Ammon's horn (tissue), 1 donor: ENCODE results near the gene CCDC169.

Experiments
- DNase-seq: peaks from one replicate; pipeline ENCODE4 v3.0.0-alpha.2; 2016; ENCODE audit warnings: low spot score

Gene CCDC169

DNA sequence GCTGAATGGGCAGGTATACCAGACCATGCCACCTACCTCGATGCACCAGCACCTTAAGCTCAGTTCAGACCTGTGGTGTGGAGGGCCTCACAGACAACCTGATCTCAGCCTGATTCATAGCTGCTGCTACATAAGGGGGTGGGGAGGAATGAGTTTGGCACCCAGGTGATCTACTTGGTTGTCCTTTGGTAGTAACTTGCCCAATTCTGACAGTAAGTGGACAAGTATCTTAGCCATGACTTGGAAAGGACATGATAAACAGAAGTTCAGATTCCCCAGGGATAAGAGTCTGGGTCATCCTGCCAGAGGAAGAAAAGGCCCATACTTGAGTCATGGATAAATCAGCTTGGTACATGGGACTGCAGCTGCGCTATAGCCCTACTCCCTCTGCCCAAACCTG, 54.9 kb downstream of the CCDC169 start:
- DNase-seq, result no peak

DNA sequence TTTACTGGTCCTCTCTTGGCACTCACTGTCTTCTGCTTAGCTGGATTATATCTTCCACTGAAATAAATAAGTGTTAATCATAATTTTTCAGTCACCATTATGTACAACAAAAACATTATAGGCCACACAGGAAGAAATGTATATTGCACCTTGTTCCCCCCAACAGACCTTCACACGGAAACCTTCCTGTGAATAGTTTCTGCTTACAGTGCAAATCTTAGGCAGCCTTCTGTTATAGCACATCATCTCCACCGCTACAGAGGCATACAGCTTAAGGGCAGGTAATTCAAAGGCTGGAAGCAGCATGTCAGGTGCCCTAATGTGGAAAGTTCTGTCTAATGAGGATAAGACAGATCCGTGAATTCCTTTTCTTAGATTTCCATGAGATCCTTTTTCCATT, 66.4 kb downstream of the CCDC169 start:
- DNase-seq, result no peak

DNA sequence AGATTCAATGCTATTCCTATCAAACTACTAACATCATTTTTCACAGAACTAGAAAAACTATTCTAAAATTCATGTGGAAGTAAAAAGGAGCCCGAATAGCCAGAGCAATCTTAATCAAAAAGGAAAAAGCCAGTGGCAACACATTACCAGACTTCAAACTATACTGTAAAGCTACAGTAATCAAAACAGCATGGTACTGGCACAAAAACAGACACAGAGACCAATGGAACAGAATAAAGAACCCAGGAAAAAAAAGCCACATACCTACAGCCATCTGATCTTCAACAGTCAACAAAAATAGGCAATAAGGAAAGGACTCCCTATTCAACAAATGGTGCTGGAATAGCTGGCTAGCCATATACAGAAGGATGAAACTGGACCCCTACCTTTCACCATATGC, 72.9 kb downstream of the CCDC169 start:
- DNase-seq, result no peak

DNA sequence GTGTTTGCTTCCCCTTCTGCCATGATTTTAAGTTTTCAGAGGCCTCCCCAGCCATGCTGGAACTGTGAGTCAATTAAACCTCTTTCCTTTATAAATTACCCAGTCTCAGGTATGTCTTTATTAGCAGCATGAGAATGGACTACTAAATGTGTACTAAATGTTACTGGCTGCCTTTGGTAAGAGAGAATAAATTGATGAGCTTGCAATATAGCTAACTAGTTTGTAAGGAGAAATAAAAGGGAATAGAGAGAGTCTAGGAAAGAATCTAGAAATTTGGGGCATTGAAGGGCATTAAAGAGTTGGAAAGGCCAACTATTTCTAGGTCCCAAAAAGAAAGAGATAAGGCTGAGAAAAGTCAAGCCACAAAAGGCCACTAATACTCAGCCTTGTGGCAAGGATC, 77.7 kb downstream of the CCDC169 start:
- DNase-seq, result no peak

DNA sequence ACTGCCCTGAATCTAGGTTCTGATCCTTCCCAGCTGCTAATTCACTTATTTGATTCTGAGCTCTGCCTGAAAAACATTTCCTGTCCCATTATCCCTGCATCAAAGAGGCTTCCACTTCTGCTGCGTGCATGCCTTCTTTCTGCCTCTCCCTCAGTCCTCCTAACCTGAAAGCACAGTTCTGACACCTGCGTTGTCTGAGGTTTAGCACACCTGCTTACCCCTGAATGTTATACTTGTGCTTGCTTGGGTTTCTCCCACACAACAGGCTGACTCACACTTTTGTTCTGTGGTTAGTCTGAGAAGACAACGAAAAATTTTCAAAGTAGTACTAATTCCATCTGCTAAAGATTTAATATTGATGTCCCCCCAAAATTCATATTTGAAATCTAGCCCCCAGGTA, 80.2 kb downstream of the CCDC169 start:
- no peak for DNase-seq

DNA sequence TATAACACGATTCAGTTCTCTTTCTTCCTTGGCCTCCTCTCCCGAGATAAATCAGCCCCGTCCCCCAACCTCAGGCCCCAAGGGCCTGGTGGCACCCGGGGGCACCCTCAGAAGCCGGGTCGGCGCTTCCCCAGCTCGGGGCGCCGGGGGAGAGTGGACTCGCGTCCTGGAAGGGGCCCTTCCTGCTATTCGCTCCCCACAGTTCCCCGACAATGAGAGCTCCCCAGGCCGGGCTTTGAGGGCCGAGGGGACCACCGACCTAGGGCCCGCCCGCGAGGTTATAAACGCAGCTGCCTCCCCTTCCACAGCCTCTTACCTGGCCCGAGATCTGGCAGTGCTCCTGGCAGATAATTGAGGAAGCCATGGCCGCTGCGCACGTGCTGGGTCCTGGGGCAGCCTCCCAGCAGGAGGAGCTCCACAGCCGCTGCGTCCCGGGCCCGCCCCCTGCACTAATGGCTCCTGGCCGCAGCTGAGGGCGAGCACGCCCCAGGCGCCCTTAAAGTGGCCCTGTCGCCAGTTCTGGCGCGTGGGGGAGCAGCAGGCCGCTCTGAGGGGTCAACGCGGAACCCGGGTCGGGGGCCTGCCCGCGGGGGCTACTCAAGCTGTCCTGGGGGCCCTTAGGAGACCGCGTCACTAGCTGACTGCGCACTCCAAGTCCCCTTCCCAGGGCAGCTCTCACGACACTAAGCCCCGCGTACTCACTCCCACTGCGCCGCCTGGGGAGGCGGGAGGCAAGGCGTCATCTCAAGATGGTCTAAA, 83.3 kb downstream of the CCDC169 start, which contains the start of gene SOHLH2:
SOHLH2 (minus strand) TSS at position 394 of the 759 bp plus-strand sequence; CDS start at position 364, 30 bp downstream.
- DNase-seq, result no peak

DNA sequence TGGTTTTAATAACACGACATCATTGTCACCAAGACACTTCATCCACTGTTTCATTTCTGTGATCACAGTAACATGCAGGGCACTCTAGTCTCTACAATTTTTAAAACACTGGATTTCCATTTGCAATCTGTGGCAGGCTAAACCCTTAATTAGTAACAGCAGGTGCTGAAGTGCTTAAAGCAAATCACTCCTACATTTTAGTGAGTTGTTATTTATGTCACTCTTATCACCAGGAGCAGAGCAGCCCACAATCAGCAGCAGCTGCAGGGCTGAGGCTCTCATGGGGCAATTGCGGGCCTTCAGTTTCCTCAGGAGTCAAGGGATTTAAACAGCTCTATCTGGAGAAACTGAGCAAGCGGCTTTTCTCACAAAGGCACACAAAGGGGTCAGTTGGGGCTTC, 84.8 kb downstream of the CCDC169 start:
- no peak for DNase-seq

DNA sequence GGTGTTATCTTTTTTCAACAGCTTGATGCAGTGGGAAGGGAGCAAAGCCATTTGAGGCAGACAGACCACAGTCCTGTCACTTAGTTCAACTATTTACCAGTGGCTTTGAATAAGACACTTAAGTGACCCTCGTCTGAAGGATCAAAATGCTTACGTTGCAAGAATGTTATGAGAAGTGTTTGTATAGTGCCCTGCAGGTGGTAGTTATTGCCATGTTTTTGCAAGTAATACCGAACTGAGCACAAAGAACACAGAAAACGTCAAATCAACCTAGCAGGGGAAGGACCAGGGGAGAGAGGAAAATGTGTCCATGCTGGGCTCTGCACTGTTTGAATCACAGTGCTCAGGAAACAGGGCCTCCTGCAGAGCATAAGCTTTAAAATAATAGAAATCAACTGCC, 86.0 kb downstream of the CCDC169 start:
- no peak for DNase-seq

DNA sequence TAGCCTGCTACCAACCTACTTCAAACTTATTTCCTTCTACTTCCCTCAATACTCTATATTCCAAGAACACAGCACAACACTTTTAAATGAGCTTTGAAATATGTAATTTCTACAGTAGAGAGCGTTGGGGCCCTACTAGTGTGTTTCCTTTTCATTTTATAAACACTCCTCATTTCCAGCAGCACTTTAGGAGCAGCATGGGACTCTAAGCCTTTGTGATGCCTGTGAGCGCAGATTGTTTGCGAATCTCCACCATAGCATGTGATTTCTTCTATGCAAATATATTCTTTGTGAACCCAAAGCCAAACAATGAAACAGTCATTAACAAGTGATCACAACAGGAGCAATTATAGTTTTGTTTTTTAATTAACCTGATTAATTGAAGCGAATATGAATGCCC, 86.9 kb downstream of the CCDC169 start:
- DNase-seq, result no peak

DNA sequence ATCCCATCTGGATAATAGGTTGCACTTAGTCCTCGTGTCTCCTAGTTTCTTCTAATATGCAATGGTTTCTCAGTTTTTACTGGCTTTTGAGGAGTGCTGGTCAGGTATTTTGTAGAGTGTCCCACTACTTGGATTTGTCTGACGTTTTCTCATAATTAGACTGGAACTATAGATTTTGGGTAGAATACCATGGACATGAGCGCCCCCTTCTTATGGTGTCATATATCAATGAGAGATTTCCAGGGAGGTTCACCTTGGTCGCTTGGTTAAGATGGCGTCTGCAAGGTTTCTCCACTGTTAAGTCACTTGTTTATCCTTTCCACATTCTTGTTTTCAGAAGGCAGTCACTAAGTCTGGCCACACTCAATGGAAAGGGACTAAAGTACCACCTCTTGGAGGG, 89.9 kb downstream of the CCDC169 start:
- no peak for DNase-seq

DNA sequence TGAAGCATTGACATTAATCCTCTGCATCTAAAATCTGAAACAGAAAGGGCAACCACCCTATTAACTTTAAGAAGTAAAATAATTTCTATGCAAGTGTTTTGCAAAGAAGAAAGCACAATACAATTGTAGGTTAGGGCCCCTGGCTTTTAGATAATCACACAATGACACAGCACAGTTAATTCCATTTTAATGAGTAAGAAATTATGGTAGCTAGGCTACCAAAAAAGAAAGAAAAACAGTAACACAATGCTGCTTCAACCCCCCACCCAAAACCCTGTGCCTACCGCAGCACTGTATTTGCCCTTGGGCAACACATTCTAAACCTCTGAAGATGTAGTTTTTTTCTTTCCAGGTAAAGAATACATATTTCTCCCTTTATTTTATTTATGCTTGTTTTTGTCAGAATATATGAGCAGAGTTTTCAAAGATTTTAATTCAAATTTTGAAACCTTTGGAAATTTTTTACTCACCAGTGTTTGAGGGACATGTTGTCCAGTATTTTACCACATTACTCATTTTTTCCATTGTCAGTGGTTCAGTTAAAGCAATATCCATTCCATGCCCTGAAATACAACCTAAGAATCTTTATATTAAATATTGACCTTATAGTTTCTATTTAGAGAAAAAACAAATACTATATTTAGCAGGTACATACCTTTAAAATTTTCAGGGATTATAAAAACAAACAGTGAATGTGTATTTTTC, 104.3 kb downstream of the CCDC169 start:
- DNase-seq, result no peak

DNA sequence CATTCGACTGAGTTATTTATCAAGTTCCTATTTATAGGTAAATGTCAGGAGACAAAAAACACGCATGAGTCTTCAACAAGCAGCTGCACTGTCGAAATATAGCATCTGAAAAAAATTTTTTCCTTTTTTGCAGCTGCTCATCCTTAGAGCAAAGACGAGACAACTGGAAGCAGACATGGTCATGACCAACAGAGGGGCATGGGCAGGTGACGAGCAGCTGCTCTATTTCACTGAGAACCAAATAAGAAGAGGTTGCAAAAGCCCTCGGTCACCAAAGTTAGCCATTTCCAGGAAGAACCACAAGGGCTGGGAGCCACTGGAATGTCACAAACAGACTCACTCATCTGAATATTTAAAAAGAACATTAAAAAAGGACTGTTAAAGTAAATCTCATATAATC, 105.4 kb downstream of the CCDC169 start:
- no peak for DNase-seq

DNA sequence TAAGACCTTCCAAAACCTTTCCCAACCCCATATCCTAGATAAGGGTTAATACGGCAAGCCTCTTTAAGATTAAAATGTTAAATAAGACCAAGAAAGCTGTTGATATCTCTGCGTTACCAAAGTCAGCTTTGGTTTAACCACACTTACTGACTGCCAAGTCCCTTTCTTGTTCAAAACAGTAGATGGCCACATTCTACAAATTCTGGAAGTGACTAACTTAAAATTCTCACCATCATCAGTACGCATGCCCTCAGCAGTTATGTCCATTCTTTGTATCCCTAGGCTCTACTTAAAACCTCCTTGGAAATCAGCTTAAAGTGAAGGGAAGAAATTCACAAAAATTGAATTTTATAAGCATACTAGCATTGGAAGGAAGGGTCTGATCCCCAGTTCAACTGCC, 106.8 kb downstream of the CCDC169 start:
- DNase-seq, result no peak

DNA sequence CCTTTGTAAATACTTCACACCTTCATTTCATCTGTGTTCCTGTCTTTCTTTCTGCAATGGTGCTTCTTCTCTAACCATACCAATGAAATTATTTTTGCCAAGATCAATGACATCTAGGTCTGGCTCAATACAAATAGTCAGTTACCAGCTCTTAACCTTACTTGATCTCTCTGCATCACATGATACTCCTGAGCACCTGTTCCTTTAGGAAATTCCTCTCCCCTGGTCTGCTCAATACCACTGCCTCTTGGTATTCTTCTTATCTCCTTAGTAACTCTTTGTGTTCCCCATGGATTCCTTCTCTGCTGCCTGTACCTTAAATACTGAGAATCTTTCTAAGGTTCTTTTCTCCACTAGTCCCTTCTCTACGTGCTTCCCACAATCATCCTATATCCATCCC, 109.2 kb downstream of the CCDC169 start:
- DNase-seq, result no peak

DNA sequence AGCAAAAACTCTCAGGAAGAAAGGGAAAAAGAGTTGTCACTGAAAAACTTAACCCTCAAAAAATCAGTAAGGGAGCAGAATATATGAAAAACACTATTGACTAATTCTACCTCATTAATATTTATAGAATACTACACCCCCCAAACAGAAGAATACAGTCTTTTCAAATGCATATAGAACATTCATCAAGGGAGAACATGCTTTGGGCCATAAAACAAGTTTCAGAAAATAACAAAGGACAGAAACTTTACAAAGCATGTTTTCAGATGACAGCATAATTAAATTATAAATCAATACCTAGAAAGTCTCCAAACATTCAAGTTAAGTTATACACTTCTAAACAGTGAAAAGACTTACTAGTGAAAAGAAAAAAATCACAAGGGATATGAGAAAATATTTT, 113.7 kb downstream of the CCDC169 start:
- no peak for DNase-seq
